HFFc6 (cell line): ENCODE results near the gene CABLES2. TPM values are rescaled to one million over a fixed set of nuclear protein-coding genes. Genes with fewer than 3 reads are reported as not detected.

Experiments used
- DNase-seq: peaks from one replicate; pipeline ENCODE4 v3.0.0-alpha.2; 2018
- H3K27ac Mint-ChIP-seq: 2 replicates; pipeline ENCODE4 v1.8.0; 2020; ENCODE audit warnings: mild to moderate bottlenecking, mixed read lengths
- H3K27me3 Mint-ChIP-seq: 2 replicates; pipeline ENCODE4 v1.8.0; 2021; ENCODE audit warnings: mild to moderate bottlenecking, moderate library complexity, mixed read lengths; ENCODE audit not compliant: insufficient read depth
- H3K36me3 Mint-ChIP-seq: 2 replicates; pipeline ENCODE4 v1.8.0; 2021; ENCODE audit warnings: low read depth, mixed read lengths
- H3K4me1 Mint-ChIP-seq: 2 replicates; pipeline ENCODE4 v1.8.0; 2020; ENCODE audit warnings: low read depth, mixed read lengths
- H3K4me3 Mint-ChIP-seq: 2 replicates; pipeline ENCODE4 v1.8.0; 2020; ENCODE audit warnings: mild to moderate bottlenecking, moderate library complexity, mixed read lengths
- H3K9me3 Mint-ChIP-seq: 2 replicates; pipeline ENCODE4 v1.8.0; 2020; ENCODE audit warnings: mild to moderate bottlenecking, mixed read lengths
- total RNA-seq, 6 experiments: library from RNA; stranded (reverse); fragmentation: NEBNext Ultra II Directional; extraction: Animal tissue kit (Norgen Biotek cat#: 25700); gene quantifications; 2 replicates in 1 of 6; 3 replicates in 5 of 6; pipeline ENCODE4 v1.2.3, GENCODE V29; 2021
- TF ChIP-seq, protein P1 (sequence below): fragments of 200-600 bp; sonication (generic); IDR thresholded peaks from 2 replicates; pipeline ENCODE4 v1.5.0; 2021; ENCODE audit warnings: antibody characterized with exemption, mild to moderate bottlenecking

Gene CABLES2
- total RNA-seq, 6 experiments from 2014 or later, result 4.9 to 7.0 (median 6.6) TPM

DNA sequence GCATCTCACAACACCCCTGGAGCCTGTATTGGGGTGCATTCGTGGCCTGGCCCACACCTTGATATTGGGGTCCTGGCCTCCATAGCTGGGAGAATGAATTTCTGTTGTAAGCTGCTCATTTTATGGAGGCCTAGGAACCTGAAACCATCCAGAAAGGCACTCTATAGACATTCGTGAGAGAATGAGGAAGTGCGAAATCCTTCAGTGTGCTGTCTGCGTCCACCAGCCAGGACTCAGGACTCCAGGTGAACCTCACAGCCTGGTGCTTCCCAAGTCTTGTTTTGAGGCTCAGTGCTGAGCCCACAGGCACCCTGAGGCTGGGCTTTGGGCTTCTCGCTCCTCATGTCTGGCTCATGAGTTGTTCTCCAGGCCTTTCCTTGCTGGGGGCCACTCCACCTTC is 32.1 kb upstream of the CABLES2 start:
- Mint-ChIP-seq H3K4me3 (no peak overlapping the region), H3K27me3 (peaks cover 54% of the 10 kb centered on the region), H3K36me3 (no peaks in the 10 kb centered on the region), H3K9me3 (no peaks in the 10 kb centered on the region), H3K4me1 (no peaks in the 10 kb centered on the region), H3K27ac (no peak overlapping the region)
- TF ChIP-seq, protein P1, sequence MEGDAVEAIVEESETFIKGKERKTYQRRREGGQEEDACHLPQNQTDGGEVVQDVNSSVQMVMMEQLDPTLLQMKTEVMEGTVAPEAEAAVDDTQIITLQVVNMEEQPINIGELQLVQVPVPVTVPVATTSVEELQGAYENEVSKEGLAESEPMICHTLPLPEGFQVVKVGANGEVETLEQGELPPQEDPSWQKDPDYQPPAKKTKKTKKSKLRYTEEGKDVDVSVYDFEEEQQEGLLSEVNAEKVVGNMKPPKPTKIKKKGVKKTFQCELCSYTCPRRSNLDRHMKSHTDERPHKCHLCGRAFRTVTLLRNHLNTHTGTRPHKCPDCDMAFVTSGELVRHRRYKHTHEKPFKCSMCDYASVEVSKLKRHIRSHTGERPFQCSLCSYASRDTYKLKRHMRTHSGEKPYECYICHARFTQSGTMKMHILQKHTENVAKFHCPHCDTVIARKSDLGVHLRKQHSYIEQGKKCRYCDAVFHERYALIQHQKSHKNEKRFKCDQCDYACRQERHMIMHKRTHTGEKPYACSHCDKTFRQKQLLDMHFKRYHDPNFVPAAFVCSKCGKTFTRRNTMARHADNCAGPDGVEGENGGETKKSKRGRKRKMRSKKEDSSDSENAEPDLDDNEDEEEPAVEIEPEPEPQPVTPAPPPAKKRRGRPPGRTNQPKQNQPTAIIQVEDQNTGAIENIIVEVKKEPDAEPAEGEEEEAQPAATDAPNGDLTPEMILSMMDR, result no peak
- DNase-seq, result no peak

DNA sequence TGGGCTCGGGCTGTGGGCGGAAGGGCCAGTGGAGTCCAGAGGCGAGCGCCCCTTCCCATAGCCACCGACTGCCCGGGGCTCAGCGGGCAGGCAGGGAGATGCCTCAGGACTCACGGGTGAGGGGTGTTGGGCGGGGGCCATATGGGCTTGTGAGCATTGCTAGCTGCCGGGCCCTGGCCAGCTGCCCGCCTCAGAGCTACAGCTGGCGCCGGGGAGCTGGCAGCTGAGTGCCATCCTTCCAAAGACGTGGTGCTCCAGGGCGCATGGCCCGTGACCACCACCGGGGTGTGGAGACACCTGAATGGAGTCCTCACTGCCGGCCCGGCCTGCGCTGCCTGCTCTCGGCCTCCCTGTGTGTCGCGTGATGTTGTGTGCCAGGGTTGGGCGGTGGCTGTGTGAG is 30.8 kb upstream of the CABLES2 start:
- no peak for DNase-seq
- H3K27ac Mint-ChIP-seq, result no peak overlapping the region
- H3K4me1 Mint-ChIP-seq, result no peaks in the 10 kb centered on the region
- H3K9me3 Mint-ChIP-seq, result no peaks in the 10 kb centered on the region
- H3K36me3 Mint-ChIP-seq, result no peaks in the 10 kb centered on the region
- no peak overlapping the region for H3K4me3 Mint-ChIP-seq
- peaks cover 64% of the 10 kb centered on the region for H3K27me3 Mint-ChIP-seq
- TF ChIP-seq, protein P1, result no peak

DNA sequence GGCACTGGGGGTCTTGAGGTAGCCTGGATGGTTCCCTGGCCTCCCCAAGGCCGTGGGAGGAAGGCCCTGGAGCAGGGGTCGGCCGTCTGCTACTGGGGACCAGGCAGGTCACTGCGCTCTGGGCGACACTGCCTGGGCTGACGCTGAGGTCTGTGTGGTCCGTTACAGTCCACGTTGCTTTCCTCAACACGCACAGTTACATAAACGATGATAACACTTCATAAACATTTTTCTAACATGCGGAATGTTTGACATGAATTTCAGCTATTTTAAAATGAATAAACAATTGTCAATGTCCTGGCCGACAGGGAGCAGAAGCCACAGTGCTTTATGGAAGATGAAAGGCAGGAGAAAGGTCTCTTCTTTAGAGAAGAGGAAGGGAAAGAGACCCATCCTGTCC is 30.4 kb upstream of the CABLES2 start:
- peaks cover 68% of the 10 kb centered on the region for H3K27me3 Mint-ChIP-seq
- TF ChIP-seq, protein P1, result no peak
- H3K9me3 Mint-ChIP-seq, result no peaks in the 10 kb centered on the region
- H3K36me3 Mint-ChIP-seq, result no peaks in the 10 kb centered on the region
- H3K4me1 Mint-ChIP-seq, result no peaks in the 10 kb centered on the region
- no peak overlapping the region for H3K4me3 Mint-ChIP-seq
- DNase-seq, result peak; percentile 4
- H3K27ac Mint-ChIP-seq, result no peak overlapping the region

DNA sequence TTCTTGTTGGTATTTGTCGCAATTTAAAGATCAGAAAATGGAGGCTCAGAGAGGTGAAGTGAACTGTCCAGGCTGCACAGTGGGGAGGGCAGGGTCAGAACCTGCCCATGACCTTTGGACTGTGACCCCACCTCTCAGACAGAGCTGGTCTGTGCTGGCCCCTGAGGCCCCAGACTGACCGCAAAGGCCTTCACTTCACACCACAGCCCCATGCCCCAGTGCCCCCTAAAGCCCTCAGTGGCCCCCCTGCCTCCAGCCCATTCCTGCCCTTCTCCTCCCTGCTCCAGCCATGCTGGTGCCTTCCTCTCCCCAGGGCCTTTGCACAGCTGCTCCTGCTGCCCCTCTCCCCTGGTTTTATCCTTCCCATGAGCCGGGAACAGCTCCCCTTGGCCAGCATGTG is 29.6 kb upstream of the CABLES2 start:
- no peak for DNase-seq
- no peak overlapping the region for H3K4me3 Mint-ChIP-seq
- H3K9me3 Mint-ChIP-seq, result no peaks in the 10 kb centered on the region
- no peaks in the 10 kb centered on the region for H3K4me1 Mint-ChIP-seq
- H3K27ac Mint-ChIP-seq, result no peak overlapping the region
- H3K36me3 Mint-ChIP-seq, result no peaks in the 10 kb centered on the region
- H3K27me3 Mint-ChIP-seq, result peaks cover 71% of the 10 kb centered on the region
- TF ChIP-seq, protein P1, result no peak

DNA sequence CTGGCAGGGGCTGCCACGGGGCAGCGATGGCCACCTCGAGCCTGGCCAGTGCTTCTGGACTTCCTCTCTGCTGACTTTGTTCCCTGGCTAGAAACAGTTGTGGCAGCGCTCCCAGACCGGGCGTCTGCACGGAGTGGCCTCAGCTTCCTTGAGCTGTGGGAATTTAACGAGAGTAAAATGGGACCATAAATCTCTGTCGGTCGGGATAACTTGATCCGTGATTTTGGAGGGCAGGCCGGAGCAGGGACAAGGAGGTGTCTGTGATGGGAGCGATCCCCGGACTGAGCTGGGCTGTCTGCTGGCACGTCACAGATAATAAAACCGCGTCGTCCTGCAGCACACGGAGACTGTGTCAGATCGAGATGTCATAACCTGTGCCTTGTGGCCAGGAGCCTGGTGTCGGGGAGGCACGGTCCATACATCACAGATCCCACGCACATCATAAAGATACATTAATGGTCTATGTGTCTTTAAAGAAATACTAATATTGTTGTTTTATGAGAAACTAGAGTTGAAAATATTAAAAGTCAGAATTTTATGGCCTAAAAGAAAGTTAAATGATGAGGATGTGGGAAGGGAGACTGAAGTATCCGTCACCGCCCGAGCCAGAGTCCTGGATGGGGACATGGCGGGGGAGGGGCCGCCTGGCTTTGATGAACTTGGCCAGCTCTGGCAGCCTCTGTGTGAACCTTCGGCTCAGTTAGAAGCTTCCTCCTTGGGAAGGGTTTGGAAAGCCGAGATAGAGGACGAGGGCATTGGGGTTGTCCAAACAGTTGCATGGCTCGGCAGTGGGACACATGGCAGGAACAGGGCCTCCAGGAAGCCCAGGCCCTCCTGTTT is 26.8 kb upstream of the CABLES2 start:
- DNase-seq, result no peak

More for the DNA sequence above, 26.8 kb upstream of the CABLES2 start:
- Mint-ChIP-seq H3K9me3 (no peaks in the 10 kb centered on the region), H3K36me3 (no peaks in the 10 kb centered on the region), H3K4me3 (no peak overlapping the region), H3K27me3 (peaks cover 70% of the 10 kb centered on the region), H3K27ac (no peak overlapping the region), H3K4me1 (no peaks in the 10 kb centered on the region)
- TF ChIP-seq, protein P1, result no peak
